HTR-8/SVneo (cell line): ENCODE data around the gene ACOT7.
A peak's percentile ranks its signal among the peaks of the same experiment; 100 is the strongest.
"Not testable (repeated sequence)": the region's sequence is repeated elsewhere in the genome, so short reads cannot be mapped to it uniquely, and the experiment has no call there.

ENCODE experiments used
- DNase-seq: peaks from one replicate; pipeline ENCODE4 v3.0.0; 2011; ENCODE audit warnings: low spot score, mixed read lengths; ENCODE audit not compliant: insufficient read length
- FAIRE-seq: peaks from 2 replicates; lab custom pipeline; 2011; peaks lifted over from hg19 to GRCh38; lab: Jason Lieb, UNC

The ACOT7 gene

DNA sequence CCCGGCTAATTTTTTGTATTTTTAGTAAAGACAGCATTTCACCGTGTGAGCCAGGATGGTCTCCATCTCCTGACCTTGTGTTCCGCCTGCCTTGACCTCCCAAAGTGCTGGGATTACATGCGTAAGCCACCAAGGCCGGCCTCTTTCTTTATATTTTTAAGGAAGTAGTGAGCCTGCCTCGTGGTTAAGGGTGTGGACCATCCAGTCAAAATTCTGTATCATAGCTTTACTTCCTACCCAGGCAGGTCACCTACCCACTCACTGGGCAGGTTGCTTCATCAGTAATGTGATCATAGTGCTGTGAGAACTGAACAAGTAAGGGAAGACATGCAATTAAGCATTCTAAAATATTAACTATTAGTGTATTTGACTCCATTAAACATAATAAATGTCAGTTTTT lies 8.1 kb upstream of the ACOT7 start:
- FAIRE-seq (no peak), DNase-seq (no peak)

GRCh38 chr1:6399294-6399693 lies 5.7 kb upstream of the ACOT7 start:
- FAIRE-seq, result no peak

GRCh38 chr1:6397844-6398441 lies 4.4 kb upstream of the ACOT7 start:
- DNase-seq (no peak), FAIRE-seq (no peak)

More at GRCh38 chr1:6399294-6399693, 5.7 kb upstream of the ACOT7 start:
- DNase-seq, result no peak

DNA sequence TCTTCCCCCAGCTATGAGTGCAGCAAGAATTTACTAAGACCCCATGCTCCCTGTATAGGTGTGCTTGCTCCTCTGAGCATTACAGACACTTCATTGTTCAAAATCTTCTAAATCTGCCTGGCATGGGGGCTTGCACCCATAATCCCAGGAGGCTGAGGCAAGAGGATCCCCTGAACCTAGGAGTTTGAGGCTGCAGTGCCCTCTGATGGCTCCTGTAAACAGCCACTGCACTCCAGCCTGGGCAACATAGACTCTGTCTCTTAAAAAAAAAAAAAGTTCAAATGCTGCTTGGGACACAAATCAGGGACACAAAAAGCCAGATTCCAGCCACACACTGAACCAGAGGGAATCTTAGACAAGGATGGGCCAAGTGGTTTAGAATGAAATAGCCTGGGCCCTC lies 3.4 kb upstream of the ACOT7 start:
- no peak for FAIRE-seq

GRCh38 chr1:6395781-6396244 lies 2.2 kb upstream of the ACOT7 start:
- DNase-seq, FAIRE-seq: not testable (repeated sequence)

More for the DNA sequence above, 3.4 kb upstream of the ACOT7 start:
- DNase-seq, result no peak

- not testable (repeated sequence) for FAIRE-seq, DNase-seq
These were observed 1.6 kb upstream of the ACOT7 start for GRCh38 chr1:6395130-6395529.

DNA sequence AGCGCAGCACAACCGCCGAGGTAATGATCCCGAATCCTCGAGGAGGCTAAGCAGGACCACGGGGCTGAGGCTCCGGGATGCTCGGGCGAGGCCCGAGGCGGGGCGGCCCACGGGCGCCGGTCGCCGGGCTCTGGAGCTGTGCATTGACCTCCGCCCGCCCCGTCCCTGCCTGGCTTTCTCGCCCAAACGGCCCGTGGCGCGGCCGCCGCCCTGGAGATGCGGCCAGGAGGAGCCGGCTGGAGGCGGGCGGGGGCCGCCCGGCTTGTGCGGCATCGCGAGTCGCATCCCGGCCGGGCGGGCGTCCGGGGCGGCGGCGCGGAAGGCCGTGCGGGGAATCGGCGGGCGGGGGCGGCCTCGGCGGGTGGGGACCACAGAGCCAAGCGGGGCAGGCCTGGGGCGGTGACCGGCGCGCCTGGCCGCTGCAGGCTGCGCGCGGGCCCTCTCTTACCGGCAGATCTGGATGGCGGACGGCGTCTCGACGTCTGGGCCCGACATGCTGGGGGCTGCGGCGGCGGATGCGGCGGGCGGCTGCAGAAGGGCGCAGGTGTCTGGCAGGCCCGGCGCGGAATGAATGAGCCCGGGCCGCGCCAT lies 663 bp downstream of the ACOT7 start:
- FAIRE-seq, result no peak
- no peak for DNase-seq

DNA sequence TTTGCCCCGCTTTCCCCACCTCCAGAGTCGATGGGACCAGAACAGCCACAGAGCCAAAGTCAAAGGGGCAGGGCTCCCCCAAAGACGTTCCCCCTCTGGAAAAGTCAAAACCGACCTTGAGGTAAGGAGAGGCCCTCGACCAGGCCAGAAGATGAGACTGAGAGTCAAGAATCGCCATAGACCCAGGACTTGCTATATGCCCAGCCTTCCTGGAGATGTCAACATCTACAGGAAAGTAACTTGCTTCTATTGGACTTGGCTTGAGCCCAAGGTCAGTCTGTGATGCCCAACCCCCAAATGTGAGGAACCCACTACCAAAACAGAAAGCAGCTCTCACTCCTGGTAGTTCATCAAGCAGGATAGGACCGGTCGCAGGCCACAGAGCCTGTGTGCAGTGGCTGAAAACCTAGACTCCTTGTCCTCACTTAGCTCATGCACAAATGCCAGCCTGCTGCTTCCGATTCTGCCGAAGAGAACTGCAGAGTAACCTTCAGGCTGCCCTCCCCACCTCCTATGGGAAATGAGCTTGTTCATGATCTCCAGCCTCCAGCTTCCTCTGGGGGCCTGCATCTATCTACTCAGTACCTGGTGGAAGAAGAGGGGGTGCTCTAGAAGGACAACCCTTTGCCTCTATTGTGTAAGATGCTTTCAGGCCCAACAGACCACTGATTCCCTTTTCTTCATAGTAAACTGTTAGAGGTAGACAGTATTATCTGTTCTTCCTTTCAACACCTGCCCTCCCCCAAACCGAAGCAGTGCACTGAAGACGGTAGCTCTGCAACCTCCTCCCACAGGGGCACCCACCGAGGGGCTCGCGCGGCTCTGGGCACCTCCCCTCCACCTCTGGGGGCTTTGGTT lies 1.4 kb downstream of the ACOT7 start:
- FAIRE-seq, result no peak
- no peak for DNase-seq

GRCh38 chr1:6389971-6390370 lies 3.6 kb downstream of the ACOT7 start:
- FAIRE-seq (no peak), DNase-seq (no peak)

DNA sequence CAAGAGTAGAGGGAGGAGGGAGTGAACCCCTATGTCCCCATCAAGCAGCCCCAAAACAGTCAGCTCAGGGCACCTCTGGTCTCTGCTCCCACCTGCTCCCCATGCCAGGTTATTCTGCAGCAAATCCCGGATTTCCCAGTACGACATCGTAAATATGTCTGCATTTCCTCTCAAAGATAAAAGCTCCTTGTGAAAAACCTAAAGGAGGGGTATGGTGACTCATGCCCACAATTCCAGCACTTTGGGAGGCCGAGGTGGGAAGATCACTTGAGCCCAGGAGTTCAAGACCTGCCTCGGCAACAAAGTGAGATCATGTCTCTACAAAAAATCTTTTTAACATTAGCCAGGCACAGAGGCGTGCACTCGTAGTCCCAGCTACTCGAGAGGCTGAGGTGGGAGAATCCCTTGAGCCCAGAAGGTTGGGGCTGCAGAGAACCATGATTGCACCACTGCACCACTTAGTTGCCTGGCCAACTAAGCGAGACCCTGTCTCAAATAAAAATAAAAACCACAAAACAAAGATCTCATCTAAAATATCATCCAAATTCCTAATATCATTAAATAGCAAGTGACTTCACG lies 7.1 kb downstream of the ACOT7 start:
- DNase-seq, result no peak
- no peak for FAIRE-seq

- DNase-seq, result peak; percentile 59
- FAIRE-seq, result no peak
These were observed 7.9 kb downstream of the ACOT7 start for GRCh38 chr1:6385488-6386191.

GRCh38 chr1:6384962-6385361 lies 8.6 kb downstream of the ACOT7 start:
- DNase-seq, result no peak

GRCh38 chr1:6384135-6384534 lies 9.4 kb downstream of the ACOT7 start:
- no peak for FAIRE-seq
- no peak for DNase-seq

More at GRCh38 chr1:6384962-6385361, 8.6 kb downstream of the ACOT7 start:
- no peak for FAIRE-seq

GRCh38 chr1:6380037-6380436 lies 13.5 kb downstream of the ACOT7 start:
- DNase-seq (no peak), FAIRE-seq (no peak)

DNA sequence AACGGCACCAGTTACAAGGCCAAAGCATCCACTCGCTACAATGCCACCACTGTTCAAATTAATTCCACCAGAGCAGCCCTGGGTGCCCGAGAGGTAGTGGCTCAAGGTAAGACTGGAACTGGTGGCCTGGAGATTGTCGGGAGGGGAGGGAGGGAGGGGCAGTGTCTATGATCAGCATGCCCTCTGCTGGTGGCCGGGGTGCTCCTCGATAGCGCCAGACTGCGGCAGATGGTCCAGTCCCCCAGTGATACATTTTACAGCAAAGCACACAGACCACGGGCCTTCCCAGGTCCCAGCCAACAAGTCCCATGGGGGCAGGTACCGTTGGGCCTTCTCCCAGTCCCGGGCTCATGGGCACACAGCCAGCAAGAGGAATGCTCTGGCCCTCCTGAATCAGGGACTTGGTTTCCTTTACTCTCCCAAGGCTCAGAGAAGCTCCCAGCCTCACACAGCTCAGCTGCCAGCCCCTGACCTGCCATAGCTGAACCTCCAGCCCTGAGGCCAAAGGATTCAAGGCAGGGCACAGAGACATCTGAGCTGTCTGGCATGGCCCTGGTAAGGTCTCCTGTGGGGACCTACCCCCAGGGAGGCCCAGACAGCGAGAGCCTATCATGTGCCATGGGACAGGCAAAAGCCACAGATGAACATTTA lies 15.3 kb downstream of the ACOT7 start:
- no peak for FAIRE-seq
- no peak for DNase-seq

DNA sequence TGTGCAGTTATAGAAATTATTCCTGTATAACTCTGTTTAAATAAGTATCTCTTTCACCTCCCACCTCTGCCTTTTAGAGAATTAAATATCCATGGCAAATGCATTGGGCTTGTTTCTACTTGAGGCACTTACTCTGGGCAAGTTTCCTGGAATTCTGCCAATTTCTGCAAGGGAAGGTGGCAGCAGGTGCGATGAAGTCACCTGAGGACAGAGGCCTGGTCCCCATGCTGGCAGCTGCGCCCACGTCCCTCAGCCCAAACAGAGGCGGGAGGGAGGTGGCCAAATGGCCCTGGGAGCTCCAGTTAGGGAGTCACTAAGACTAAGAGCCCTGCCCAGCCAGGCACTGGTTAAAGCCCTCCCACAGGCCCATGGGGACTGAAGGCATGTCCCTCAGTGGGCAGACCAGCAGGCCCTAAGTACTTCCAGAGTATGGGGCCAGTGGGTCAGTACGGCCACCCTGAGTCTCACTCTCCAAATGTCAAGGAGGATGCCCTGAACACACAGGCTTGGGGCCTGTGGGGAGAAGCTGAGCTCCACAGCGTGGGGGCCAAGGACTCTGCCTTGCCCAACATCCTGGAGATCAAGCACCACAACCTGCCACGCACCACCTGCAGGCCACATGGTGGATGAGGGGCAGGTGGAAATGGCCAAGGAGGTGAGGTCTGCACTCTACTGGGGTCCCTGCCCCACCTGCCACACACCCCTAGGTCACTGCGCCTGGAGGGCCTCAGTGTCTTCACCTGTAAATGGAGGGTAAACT lies 19.4 kb downstream of the ACOT7 start:
- FAIRE-seq (no peak), DNase-seq (no peak)

- FAIRE-seq, DNase-seq: not testable (repeated sequence)
These were observed 21.3 kb downstream of the ACOT7 start for GRCh38 chr1:6372236-6372635.

DNA sequence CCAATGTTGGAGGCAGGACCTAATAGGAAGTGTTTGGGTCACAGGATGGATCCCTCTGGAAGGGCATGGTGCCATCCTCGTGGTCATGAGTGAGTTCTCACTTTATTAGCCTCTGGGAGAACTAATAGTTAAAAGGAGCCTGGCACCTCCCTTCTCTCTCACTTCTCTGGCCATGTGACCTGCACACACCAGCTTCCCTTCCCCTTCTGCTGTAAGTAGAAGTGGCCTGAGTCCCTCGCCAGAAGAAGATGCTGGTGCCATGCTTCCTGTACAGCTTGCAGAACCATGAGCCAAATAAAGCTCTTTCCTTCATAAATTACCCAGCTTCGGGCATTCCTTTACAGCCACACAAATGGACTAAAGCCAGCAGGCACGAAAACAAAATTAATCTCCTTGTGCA lies 23.6 kb downstream of the ACOT7 start:
- DNase-seq (no peak), FAIRE-seq (no peak)
